Natural killer cell (primary cell): ENCODE results near the gene SLC4A4. TPM values are rescaled to one million over a fixed set of nuclear protein-coding genes. Genes with fewer than 3 reads are reported as not detected.

Source experiments
- ATAC-seq, 3 donors: fragments of 150-1000 bp in 2 of 3; fragments of 200-7000 bp in 1 of 3; cut with Tn5 transposase; 1 replicate in 1 of 3; 2 replicates in 2 of 3; pipeline ENCODE4 v1.10.0; 2021; ENCODE audit warnings: mild to moderate bottlenecking in 2 of 3, moderate library complexity in 2 of 3
- DNase-seq, 2 donors: peaks; one replicate each; pipeline versions ENCODE4 v3.0.0 to v3.0.0-alpha.2; 2013 to 2021; ENCODE audit warnings: mixed read lengths in 1 of 2
- H3K27ac ChIP-seq: one replicate; pipeline ENCODE4 v1.5.1; 2013; ENCODE audit warnings: mild to moderate bottlenecking, low read length
- H3K27me3 ChIP-seq: one replicate; pipeline ENCODE4 v1.6.1; 2013; ENCODE audit warnings: low read length; ENCODE audit not compliant: control insufficient read depth, insufficient read depth
- H3K36me3 ChIP-seq: one replicate; pipeline ENCODE4 v1.6.1; 2013; ENCODE audit warnings: low read length; ENCODE audit not compliant: control insufficient read depth, insufficient read depth
- H3K4me1 ChIP-seq: one replicate; pipeline ENCODE4 v1.6.1; 2013; ENCODE audit warnings: low read length; ENCODE audit not compliant: control insufficient read depth, insufficient read depth
- H3K4me3 ChIP-seq: one replicate; pipeline ENCODE4 v1.5.1; 2013; ENCODE audit warnings: low read length
- H3K9me3 ChIP-seq: one replicate; pipeline ENCODE4 v1.6.1; 2013; ENCODE audit warnings: low read length; ENCODE audit not compliant: control insufficient read depth, insufficient read depth
- H3K27ac Mint-ChIP-seq, 2 donors: one replicate each; pipeline ENCODE4 v1.8.0; 2022; ENCODE audit warnings: mild to moderate bottlenecking in 2 of 2, mixed read lengths in 2 of 2, moderate library complexity in 1 of 2
- H3K27me3 Mint-ChIP-seq, 2 donors: one replicate each; pipeline ENCODE4 v1.8.0; 2022; ENCODE audit warnings: low read depth in 2 of 2, mixed read lengths in 2 of 2
- H3K36me3 Mint-ChIP-seq: one replicate; pipeline ENCODE4 v1.8.0; 2022; ENCODE audit warnings: mixed read lengths
- H3K4me1 Mint-ChIP-seq, 2 donors: one replicate each; pipeline ENCODE4 v1.8.0; 2022; ENCODE audit warnings: mixed read lengths in 2 of 2
- H3K4me3 Mint-ChIP-seq: one replicate; pipeline ENCODE4 v1.8.0; 2022; ENCODE audit warnings: mild to moderate bottlenecking, moderate library complexity, mixed read lengths
- H3K9me3 Mint-ChIP-seq, 2 donors: one replicate each; pipeline ENCODE4 v1.8.0; 2022; ENCODE audit warnings: mixed read lengths in 2 of 2
- WGBS: methylation state at CpG from one replicate; pipeline ENCODE4 v1.1.7; 2013; ENCODE audit warnings: missing lambda C conversion rate; ENCODE audit not compliant: insufficient coverage; 5-methylcytosine and 5-hydroxymethylcytosine counted together
- intact Hi-C: fragments of 100-400 bp; cut with micrococcal nuclease; formaldehyde crosslinking; loops from one replicate; pipeline ENCODE4 v1.14.2; 2022
- total RNA-seq, 4 donors: library from RNA; stranded (reverse); fragments of 120-200 nt in 1 of 4; gene quantifications; one replicate each; pipeline versions ENCODE4 v1.2.3 to v1.2.4, GENCODE V29; 2013 to 2022
- TF ChIP-seq, protein P1 (sequence below): fragments of 200-600 bp; IDR thresholded peaks from one replicate; pipeline ENCODE4 v1.8.0; 2022; ENCODE audit warnings: antibody characterized with exemption

Gene SLC4A4
- total RNA-seq, 3 donors from 2014 or later (not counting 1 experiment from before 2014, with no cell fraction given) = 17.9 to 20.4 (median 19.1) TPM

DNA sequence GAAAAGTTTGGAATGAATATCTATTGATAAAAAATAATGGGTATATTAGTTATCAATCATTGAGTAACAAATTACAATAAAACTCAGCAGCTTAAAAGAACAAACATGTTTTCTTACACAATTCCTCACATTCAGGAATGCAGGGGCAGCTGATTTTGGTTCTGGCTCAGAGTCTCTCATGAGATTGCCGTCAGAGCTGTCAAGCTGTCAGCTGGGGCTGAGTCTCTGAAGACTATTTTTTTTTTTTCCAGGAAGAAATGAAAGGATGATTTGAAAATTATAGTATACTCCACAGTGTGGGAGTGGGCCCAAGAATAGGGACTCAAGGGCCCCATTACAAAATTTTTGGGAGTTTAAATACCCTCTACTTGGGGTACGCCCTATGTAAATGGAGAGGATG is 226.0 kb downstream of the SLC4A4 start:
- no peaks in the 10 kb centered on the region for H3K4me1 ChIP-seq
- H3K4me3 ChIP-seq = no peak overlapping the region
- no peaks in the 10 kb centered on the region for H3K27me3 ChIP-seq
- Mint-ChIP-seq H3K9me3 (no peaks in the 10 kb centered on the region), H3K4me3 (no peak overlapping the region), H3K27ac (no peak overlapping the region), H3K36me3 (no peaks in the 10 kb centered on the region), H3K27me3 (no peaks in the 10 kb centered on the region), H3K4me1 (no peaks in the 10 kb centered on the region)
- no peak for DNase-seq
- no peaks in the 10 kb centered on the region for H3K9me3 ChIP-seq
- peaks cover 14% of the 10 kb centered on the region for H3K36me3 ChIP-seq
- intact Hi-C loops = no loop called here
- TF ChIP-seq, protein P1, sequence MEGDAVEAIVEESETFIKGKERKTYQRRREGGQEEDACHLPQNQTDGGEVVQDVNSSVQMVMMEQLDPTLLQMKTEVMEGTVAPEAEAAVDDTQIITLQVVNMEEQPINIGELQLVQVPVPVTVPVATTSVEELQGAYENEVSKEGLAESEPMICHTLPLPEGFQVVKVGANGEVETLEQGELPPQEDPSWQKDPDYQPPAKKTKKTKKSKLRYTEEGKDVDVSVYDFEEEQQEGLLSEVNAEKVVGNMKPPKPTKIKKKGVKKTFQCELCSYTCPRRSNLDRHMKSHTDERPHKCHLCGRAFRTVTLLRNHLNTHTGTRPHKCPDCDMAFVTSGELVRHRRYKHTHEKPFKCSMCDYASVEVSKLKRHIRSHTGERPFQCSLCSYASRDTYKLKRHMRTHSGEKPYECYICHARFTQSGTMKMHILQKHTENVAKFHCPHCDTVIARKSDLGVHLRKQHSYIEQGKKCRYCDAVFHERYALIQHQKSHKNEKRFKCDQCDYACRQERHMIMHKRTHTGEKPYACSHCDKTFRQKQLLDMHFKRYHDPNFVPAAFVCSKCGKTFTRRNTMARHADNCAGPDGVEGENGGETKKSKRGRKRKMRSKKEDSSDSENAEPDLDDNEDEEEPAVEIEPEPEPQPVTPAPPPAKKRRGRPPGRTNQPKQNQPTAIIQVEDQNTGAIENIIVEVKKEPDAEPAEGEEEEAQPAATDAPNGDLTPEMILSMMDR = no peak
- no peak for ATAC-seq
- WGBS = 100% methylated on average over 2 of the region's 2 CpGs
- H3K27ac ChIP-seq = no peak overlapping the region

DNA sequence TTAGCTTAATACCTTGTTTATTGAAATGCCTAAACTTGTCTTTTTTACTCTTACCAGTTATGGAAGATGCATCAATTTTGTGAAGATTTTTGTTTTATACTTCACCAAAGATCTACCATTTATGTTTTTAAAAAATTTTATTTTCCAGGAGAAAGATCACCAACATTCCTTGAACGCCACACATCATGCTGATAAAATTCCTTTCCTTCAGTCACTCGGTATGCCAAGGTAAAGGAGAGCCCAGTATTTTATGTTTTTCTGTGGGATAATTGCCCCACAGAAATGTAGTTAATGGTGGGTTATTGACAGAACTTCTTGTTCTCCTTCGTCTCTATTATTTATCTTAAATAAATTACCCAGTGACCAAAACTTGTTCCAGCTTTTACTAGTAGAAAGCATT is 228.0 kb downstream of the SLC4A4 start:
- Histone ChIP-seq H3K36me3 (peaks cover 12% of the 10 kb centered on the region), H3K9me3 (no peaks in the 10 kb centered on the region), H3K27me3 (no peaks in the 10 kb centered on the region), H3K4me3 (no peak overlapping the region), H3K4me1 (no peaks in the 10 kb centered on the region), H3K27ac (no peak overlapping the region)
- Mint-ChIP-seq H3K4me3 (no peak overlapping the region), H3K36me3 (no peaks in the 10 kb centered on the region), H3K4me1 (no peaks in the 10 kb centered on the region), H3K9me3 (no peaks in the 10 kb centered on the region), H3K27ac (no peak overlapping the region), H3K27me3 (no peaks in the 10 kb centered on the region)
- TF ChIP-seq, protein P1 = no peak
- ATAC-seq (no peak), DNase-seq (no peak)
- intact Hi-C loops = no loop called here
- no CpG with 5 or more reads among the region's 3 CpGs for WGBS

- H3K4me1 Mint-ChIP-seq = no peaks in the 10 kb centered on the region
- WGBS = no CpG with 5 or more reads among the region's 1 CpG
- Histone ChIP-seq H3K4me1 (no peaks in the 10 kb centered on the region), H3K27me3 (no peaks in the 10 kb centered on the region), H3K9me3 (no peaks in the 10 kb centered on the region), H3K4me3 (no peak overlapping the region), H3K27ac (no peak overlapping the region), H3K36me3 (peaks cover 8% of the 10 kb centered on the region)
- H3K9me3 Mint-ChIP-seq = no peaks in the 10 kb centered on the region
- intact Hi-C loops = no loop called here
- no peaks in the 10 kb centered on the region for H3K36me3 Mint-ChIP-seq
- ATAC-seq (no peak), DNase-seq (no peak)
- TF ChIP-seq, protein P1 = no peak
- no peak overlapping the region for H3K27ac Mint-ChIP-seq
- no peaks in the 10 kb centered on the region for H3K27me3 Mint-ChIP-seq
- no peak overlapping the region for H3K4me3 Mint-ChIP-seq
Observed at GRCh38 chr4:71568131-71568530, 229.3 kb downstream of the SLC4A4 start.

DNA sequence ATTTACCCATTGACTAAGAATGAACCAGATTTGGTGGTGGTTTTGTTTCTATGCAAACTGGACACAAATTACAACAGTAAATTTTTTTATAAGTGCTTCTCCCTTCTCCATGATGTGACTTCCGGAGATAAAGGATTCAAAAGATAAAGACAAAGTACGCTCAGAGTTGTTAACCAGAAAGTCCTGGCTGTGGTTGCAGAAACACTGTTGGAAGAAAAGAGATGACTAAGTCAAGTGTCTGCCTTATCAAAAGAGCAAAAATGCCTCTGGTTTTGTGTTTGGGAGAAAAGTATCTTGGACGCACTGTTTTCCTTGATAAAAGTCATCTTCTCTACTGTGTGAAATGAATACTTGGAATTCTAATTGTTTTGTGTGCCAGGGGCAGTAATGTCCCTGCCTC is 231.7 kb downstream of the SLC4A4 start:
- no peaks in the 10 kb centered on the region for H3K9me3 ChIP-seq
- no peaks in the 10 kb centered on the region for H3K27me3 ChIP-seq
- TF ChIP-seq, protein P1 = no peak
- Mint-ChIP-seq H3K36me3 (no peaks in the 10 kb centered on the region), H3K9me3 (no peaks in the 10 kb centered on the region), H3K27me3 (no peaks in the 10 kb centered on the region), H3K4me1 (no peaks in the 10 kb centered on the region), H3K27ac (no peak overlapping the region), H3K4me3 (no peak overlapping the region)
- DNase-seq (no peak), ATAC-seq (no peak)
- peaks cover 4% of the 10 kb centered on the region for H3K36me3 ChIP-seq
- H3K4me1 ChIP-seq = no peaks in the 10 kb centered on the region
- intact Hi-C loops = no loop called here
- WGBS = 96% methylated on average over 3 of the region's 3 CpGs
- no peak overlapping the region for H3K4me3 ChIP-seq
- no peak overlapping the region for H3K27ac ChIP-seq
